Karpas-422 (cell line): Measurements from ENCODE around the gene MED9. TPM values are rescaled to one million over a fixed set of nuclear protein-coding genes. Genes with fewer than 3 reads are reported as not detected.

ENCODE experiments used
- DNase-seq: peaks from one replicate; pipeline ENCODE4 v3.0.0-alpha.2; 2015
- H2AFZ ChIP-seq: fragments of 200-600 bp; sonication (generic); 2 replicates; pipeline ENCODE4 v1.6.1; 2014; ENCODE audit warnings: antibody characterized with exemption, low read length, mixed read lengths
- H3K27ac ChIP-seq: fragments of 200-600 bp; sonication (generic); 2 replicates; pipeline ENCODE4 v1.5.1; 2014; ENCODE audit warnings: mild to moderate bottlenecking, low read length, moderate library complexity
- H3K27me3 ChIP-seq: fragments of 200-600 bp; sonication (generic); 2 replicates; pipeline ENCODE4 v1.6.1; 2014; ENCODE audit warnings: low read length, mixed read lengths
- H3K36me3 ChIP-seq: fragments of 200-600 bp; sonication (generic); 2 replicates; pipeline ENCODE4 v1.6.1; 2014; ENCODE audit warnings: low read length, mixed read lengths; ENCODE audit not compliant: insufficient read depth
- H3K4me1 ChIP-seq: fragments of 200-600 bp; sonication (generic); 2 replicates; pipeline ENCODE4 v1.6.1; 2014; ENCODE audit warnings: mild to moderate bottlenecking, low read length, mixed read lengths
- H3K4me2 ChIP-seq: fragments of 200-600 bp; sonication (generic); 2 replicates; pipeline ENCODE4 v1.6.1; 2014; ENCODE audit warnings: low read length, low read depth, mild to moderate bottlenecking; ENCODE audit not compliant: poor library complexity, severe bottlenecking
- H3K4me3 ChIP-seq: fragments of 200-600 bp; sonication (generic); 2 replicates; pipeline ENCODE4 v1.5.1; 2014; ENCODE audit warnings: mild to moderate bottlenecking, antibody characterized with exemption, low read length, mixed read lengths
- H3K79me2 ChIP-seq: fragments of 200-600 bp; sonication (generic); 2 replicates; pipeline ENCODE4 v1.6.1; 2014; ENCODE audit warnings: mild to moderate bottlenecking, low read length, mixed read lengths
- H3K9ac ChIP-seq: fragments of 200-600 bp; sonication (generic); 2 replicates; pipeline ENCODE4 v1.6.0; 2014; ENCODE audit warnings: low read length
- H3K9me2 ChIP-seq: fragments of 200-600 bp; sonication (generic), shearing (Covaris generic); replicated peaks from 2 replicates; pipeline ENCODE4 v1.6.0; 2014; ENCODE audit warnings: mild to moderate bottlenecking, low read length, moderate library complexity; ENCODE audit not compliant: insufficient read depth
- H3K9me3 ChIP-seq: fragments of 300-700, 200-600 bp; sonication (generic); 2 replicates; pipeline ENCODE4 v1.6.1; 2014; ENCODE audit warnings: low read length, mixed read lengths
- H4K20me1 ChIP-seq: fragments of 200-600 bp; sonication (generic); 2 replicates; pipeline ENCODE4 v1.6.1; 2014; ENCODE audit warnings: mild to moderate bottlenecking, antibody characterized with exemption, low read length, low read depth; ENCODE audit not compliant: insufficient read depth
- total RNA-seq: library from RNA; depleted of rRNA; stranded (reverse); fragments of >200 nt; shearing (Covaris generic); gene quantifications from 2 replicates; pipeline ENCODE4 v1.2.3, GENCODE V29; 2014; ENCODE audit warnings: low replicate concordance

The MED9 gene
- total RNA-seq, 1 experiment from 2014 or later: 8.8 TPM

DNA sequence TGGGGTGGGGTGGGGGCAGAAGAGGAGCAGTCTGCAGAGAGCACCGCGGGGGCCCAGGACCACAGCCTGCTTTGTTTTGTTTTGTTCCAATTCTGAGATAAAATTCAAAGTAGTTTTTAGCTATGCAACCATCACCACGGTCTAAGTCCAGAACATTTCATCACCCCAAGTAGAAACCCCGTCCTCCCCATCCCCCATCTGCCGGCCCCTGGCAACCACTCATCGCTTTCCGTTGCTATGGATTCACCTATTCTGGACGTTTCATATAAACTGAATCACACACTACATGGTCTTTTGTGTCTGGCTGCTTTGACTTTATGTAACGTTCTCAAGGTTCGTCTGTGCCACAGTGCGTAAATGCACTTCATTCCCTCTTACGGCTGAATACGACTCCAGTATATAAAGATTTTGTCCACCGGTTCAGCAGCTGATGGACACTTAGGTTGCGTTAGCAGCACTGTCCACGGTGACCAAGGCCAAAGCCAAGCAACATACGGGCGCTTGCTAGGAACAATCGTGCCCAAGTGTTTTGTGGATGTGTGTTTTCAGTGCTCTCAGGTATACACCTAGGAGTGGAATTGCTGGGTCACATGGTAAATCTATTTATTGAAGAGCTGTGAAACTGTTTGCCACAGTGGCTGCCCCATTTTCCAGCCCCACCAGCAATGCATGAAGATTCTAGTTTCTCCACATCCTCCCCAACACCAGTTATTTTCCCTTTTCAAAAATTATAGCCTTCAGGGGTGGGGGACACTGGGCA is 47.1 kb downstream of the MED9 start:
- Histone ChIP-seq H3K27ac (no peak overlapping the region), H2AFZ (no peak overlapping the region), H3K9ac (no peak overlapping the region), H3K36me3 (no peaks in the 10 kb centered on the region), H3K9me3 (no peaks in the 10 kb centered on the region), H4K20me1 (peaks cover 9% of the 10 kb centered on the region; the same call in 1 of the 2 replicates), H3K4me3 (no peak overlapping the region), H3K27me3 (no peaks in the 10 kb centered on the region), H3K79me2 (no peaks in the 10 kb centered on the region), H3K9me2 (no peaks in the 10 kb centered on the region), H3K4me2 (no peak overlapping the region), H3K4me1 (no peaks in the 10 kb centered on the region)
- DNase-seq: no peak

DNA sequence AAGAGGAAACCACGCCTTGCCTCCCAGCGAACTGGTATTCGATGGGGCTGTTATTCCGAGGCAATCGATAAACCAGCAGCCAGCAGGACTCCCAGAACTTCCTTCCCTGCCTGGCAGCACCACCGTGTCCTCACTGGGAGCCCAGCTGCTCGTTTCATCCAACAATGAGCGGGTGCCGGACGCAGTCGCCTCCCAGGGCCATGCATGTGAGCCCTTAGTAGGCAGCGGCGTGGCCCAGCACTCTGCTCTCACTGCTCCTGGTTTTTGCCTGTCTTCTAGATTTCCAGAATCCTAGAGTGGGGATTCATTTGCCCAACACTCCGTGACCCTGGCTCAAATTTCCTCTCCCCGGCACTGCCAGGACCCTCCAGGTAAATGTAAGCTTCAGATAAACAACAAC is 48.5 kb downstream of the MED9 start:
- Histone ChIP-seq H3K4me1 (no peaks in the 10 kb centered on the region), H4K20me1 (peaks cover 15% of the 10 kb centered on the region; the same call in 1 of the 2 replicates), H3K9me3 (no peaks in the 10 kb centered on the region)

DNA sequence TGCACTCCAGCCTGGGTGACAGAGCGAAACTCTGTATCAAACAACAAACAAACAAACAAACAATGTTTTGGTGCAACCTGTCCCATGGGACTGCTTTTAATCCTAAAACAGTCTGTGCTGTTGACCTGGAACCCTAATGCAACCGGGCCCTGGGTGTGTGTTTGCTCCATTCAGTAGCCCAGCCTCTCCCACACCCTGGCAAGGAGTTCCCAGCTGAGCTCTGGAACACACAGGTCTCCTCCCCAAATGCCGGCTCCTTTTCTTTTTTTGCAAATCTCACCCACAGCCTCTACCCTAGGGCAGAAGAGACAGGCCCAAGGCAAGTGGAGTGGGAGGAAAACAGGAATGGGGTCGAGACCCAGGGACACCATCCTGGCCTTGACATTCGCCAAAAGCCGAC is 49.2 kb downstream of the MED9 start:
- no peaks in the 10 kb centered on the region for H3K9me2 ChIP-seq
- no peaks in the 10 kb centered on the region for H3K27me3 ChIP-seq
- no peaks in the 10 kb centered on the region for H3K9me3 ChIP-seq
- H3K36me3 ChIP-seq: no peaks in the 10 kb centered on the region
- H2AFZ ChIP-seq: no peak overlapping the region
- no peaks in the 10 kb centered on the region for H3K4me1 ChIP-seq
- H3K9ac ChIP-seq: no peak overlapping the region
- no peak overlapping the region for H3K4me2 ChIP-seq
- H4K20me1 ChIP-seq: peaks cover 15% of the 10 kb centered on the region; the same call in 1 of the 2 replicates
- H3K79me2 ChIP-seq: no peaks in the 10 kb centered on the region
- DNase-seq: no peak
- no peak overlapping the region for H3K27ac ChIP-seq
- H3K4me3 ChIP-seq: no peak overlapping the region

More for the DNA sequence above, 48.5 kb downstream of the MED9 start:
- Histone ChIP-seq H3K4me3 (no peak overlapping the region), H3K27ac (no peak overlapping the region), H3K9ac (no peak overlapping the region), H3K27me3 (no peaks in the 10 kb centered on the region), H2AFZ (no peak overlapping the region), H3K36me3 (no peaks in the 10 kb centered on the region), H3K79me2 (no peaks in the 10 kb centered on the region), H3K9me2 (no peaks in the 10 kb centered on the region), H3K4me2 (no peak overlapping the region)
- no peak for DNase-seq

DNA sequence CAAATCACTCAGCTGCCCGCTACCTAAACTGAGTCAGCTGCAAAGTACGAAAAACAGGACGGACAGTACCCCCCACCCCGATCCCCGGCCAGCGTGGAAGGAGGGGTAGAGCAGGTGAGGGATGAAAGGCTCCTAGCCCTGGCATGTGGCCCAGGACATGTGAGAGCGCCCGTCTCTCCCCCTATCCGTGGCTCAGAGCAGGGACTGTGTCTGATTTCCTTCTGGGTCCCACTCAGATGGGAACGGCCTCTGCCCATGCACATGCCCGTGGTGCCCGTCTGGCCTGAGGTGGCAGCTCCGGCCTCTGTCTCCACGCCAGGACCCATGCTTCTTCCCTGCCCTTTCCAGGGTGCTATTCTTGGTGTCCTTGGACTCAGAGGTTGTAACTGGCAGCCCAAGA is 49.6 kb downstream of the MED9 start:
- Histone ChIP-seq H3K36me3 (no peaks in the 10 kb centered on the region), H3K27me3 (no peaks in the 10 kb centered on the region)

DNA sequence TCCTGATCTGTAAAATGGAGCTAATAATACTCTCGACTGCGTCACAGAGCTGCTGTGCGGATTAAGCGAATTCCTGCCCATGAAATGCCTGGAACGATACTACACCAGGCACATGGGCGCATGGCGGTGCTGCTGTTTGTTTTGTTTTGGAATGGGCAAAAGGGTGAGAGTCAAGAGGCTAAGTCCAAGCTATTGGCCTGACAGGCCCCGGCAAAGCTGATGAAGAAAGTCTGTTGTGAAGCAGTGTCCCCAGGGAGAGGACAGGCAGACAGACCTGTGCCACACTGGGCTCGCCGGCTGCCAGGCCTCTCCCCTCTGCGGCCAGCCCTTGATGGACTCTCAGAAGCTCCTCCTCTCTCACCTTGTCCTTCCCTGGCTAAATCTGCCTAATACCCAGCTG is 50.7 kb downstream of the MED9 start:
- no peaks in the 10 kb centered on the region for H3K4me1 ChIP-seq
- no peak overlapping the region for H2AFZ ChIP-seq
- H3K4me2 ChIP-seq: no peak overlapping the region
- H3K9me2 ChIP-seq: no peaks in the 10 kb centered on the region
- H3K79me2 ChIP-seq: no peaks in the 10 kb centered on the region
- no peak overlapping the region for H3K9ac ChIP-seq
- no peaks in the 10 kb centered on the region for H3K9me3 ChIP-seq
- no peaks in the 10 kb centered on the region for H3K36me3 ChIP-seq
- H3K4me3 ChIP-seq: no peak overlapping the region
- no peak overlapping the region for H3K27ac ChIP-seq
- H4K20me1 ChIP-seq: peaks cover 20% of the 10 kb centered on the region
- DNase-seq: no peak
- no peaks in the 10 kb centered on the region for H3K27me3 ChIP-seq

More for the DNA sequence above, 49.6 kb downstream of the MED9 start:
- Histone ChIP-seq H3K9me2 (no peaks in the 10 kb centered on the region), H3K4me2 (no peak overlapping the region), H2AFZ (no peak overlapping the region), H4K20me1 (peaks cover 15% of the 10 kb centered on the region; the same call in 1 of the 2 replicates), H3K4me3 (no peak overlapping the region), H3K9ac (no peak overlapping the region), H3K9me3 (no peaks in the 10 kb centered on the region), H3K79me2 (no peaks in the 10 kb centered on the region), H3K27ac (no peak overlapping the region), H3K4me1 (no peaks in the 10 kb centered on the region)
- no peak for DNase-seq

DNA sequence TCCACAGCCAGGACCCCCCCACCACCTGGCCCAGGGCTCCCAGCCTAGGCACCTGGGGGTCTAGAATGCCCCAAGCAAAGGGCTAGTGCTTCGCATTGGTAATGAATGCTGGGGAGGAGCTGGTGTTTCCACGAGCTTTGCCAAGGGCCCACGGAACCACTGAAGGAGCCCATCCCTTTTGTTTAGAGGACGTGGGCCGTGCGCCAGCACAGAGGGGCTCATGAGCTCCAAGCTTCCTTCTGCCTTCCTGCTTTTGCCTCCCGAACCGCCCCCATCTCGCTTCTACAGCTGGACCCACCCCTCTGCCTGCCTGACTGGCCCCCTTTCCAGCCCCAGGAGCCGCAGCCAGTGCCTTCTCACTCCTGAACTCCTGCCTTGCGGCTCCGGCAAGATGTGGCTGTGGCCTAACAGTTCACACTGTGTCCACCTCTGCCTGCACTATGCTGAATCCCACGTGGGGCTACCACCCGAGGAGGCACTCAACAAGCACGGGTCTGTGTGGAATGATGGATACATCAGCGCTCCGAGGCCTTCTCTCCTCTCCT is 51.2 kb downstream of the MED9 start:
- no peak overlapping the region for H3K4me3 ChIP-seq
- H3K9me2 ChIP-seq: no peaks in the 10 kb centered on the region
- no peaks in the 10 kb centered on the region for H3K9me3 ChIP-seq
- no peaks in the 10 kb centered on the region for H3K27me3 ChIP-seq
- no peak overlapping the region for H3K27ac ChIP-seq
- no peaks in the 10 kb centered on the region for H3K36me3 ChIP-seq
- peaks cover 22% of the 10 kb centered on the region for H4K20me1 ChIP-seq
- no peak overlapping the region for H3K9ac ChIP-seq
- H3K4me2 ChIP-seq: no peak overlapping the region
- H2AFZ ChIP-seq: no peak overlapping the region
- H3K4me1 ChIP-seq: no peaks in the 10 kb centered on the region
- DNase-seq: no peak
- H3K79me2 ChIP-seq: no peaks in the 10 kb centered on the region

DNA sequence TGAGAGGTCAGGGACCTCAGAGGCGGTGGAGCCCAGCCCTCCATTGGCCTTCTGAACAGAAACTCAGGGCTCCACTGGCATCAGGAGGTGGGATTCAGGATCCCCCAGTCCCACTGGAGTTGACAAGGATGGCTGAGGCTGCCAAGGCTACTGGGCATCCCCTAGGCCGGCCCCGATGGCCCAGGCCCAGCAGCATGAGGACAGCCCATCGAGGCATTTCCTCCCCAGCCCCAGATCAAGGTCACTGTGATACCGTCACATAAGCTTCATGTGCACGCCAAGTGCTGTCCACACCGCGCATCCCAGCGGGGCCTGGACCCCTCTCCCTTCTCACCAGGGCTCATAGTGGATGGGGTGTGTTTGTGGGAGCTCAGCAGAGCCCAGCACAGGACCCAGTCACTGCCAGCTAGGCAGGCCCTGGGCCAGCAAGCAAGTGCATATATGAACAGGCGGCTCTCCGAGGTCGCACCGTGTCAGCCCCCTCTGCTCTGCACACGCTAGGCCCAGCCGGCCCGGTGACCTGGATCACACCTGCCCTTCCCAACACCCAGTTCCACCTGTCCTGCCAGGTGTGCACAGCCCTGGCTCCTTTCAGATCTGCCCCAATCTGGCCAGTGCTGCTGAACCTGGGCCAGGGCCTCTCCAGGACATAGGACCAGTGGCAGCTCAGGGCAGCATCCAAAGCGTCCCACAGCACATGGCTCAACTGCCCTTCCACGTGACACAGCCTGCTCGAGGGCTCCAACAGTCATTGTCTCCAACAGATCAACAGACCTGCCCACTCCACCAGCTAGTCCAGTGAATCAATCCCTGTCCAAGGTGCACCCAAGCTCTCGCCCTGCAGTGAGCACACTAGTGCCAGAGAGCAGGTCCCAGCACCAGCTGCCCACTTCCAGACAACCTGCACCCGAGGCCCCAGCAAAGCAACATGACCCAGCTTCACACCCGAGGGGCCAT is 52.2 kb downstream of the MED9 start:
- H3K4me1 ChIP-seq: no peaks in the 10 kb centered on the region
- H4K20me1 ChIP-seq: peaks cover 25% of the 10 kb centered on the region
- H3K27ac ChIP-seq: no peak overlapping the region
- H3K27me3 ChIP-seq: no peaks in the 10 kb centered on the region
- no peak overlapping the region for H2AFZ ChIP-seq
- no peaks in the 10 kb centered on the region for H3K9me2 ChIP-seq
- H3K79me2 ChIP-seq: no peaks in the 10 kb centered on the region
- H3K9ac ChIP-seq: no peak overlapping the region
- H3K9me3 ChIP-seq: no peaks in the 10 kb centered on the region
- H3K4me3 ChIP-seq: no peak overlapping the region
- DNase-seq: no peak
- no peaks in the 10 kb centered on the region for H3K36me3 ChIP-seq
- H3K4me2 ChIP-seq: no peak overlapping the region

DNA sequence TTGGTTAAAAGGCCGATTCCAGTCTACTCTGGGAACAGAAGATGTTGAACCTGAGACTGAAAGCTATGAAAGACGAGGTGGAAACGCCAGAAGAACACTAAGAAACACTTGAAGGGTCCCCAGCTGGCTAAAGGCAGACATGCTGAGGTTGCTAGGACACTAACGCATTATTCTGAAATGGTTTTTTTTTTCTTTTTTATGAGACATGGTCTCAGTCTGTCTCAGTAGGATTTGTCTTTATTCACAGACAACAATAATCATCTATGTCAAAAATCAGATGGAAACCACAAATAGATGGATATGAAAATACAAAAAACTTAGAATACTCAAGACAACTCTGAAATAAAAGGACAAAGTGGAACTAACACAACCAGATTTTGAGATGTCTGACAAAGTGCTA is 54.4 kb downstream of the MED9 start:
- Histone ChIP-seq H3K27me3 (no peaks in the 10 kb centered on the region), H4K20me1 (peaks cover 28% of the 10 kb centered on the region), H3K79me2 (no peaks in the 10 kb centered on the region), H3K9ac (no peak overlapping the region), H3K4me3 (no peak overlapping the region), H2AFZ (no peak overlapping the region), H3K9me2 (no peaks in the 10 kb centered on the region), H3K4me2 (no peak overlapping the region), H3K4me1 (no peaks in the 10 kb centered on the region), H3K27ac (no peak overlapping the region), H3K9me3 (no peaks in the 10 kb centered on the region), H3K36me3 (no peaks in the 10 kb centered on the region)
- DNase-seq: no peak
